ENCODE measurements around the gene ZNF354B.
"Not testable (repeated sequence)": the region's sequence is repeated elsewhere in the genome, so short reads cannot be mapped to it uniquely, and the experiment has no call there.

The ZNF354B gene

DNA sequence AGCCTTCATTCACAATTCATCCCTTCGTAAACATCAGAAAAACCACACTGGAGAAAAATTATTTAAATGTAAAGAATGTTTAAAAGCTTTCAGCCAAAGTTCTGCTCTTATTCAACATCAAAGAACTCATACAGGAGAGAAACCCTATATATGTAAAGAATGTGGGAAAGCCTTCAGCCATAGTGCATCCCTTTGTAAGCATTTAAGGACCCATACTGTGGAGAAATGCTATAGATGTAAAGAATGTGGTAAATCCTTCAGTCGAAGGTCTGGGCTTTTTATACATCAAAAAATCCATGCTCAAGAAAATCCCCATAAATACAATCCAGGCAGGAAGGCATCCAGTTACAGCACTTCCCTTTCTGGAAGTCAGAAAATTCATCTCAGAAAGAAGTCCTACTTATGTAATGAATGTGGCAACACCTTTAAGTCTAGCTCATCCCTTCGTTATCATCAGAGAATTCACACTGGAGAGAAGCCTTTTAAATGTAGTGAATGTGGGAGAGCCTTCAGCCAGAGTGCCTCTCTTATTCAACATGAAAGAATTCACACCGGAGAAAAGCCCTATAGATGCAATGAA lies 23.5 kb downstream of the ZNF354B start:
- DNase-seq (ENCODE audit: low read depth, low spot score): not testable (repeated sequence)

DNA sequence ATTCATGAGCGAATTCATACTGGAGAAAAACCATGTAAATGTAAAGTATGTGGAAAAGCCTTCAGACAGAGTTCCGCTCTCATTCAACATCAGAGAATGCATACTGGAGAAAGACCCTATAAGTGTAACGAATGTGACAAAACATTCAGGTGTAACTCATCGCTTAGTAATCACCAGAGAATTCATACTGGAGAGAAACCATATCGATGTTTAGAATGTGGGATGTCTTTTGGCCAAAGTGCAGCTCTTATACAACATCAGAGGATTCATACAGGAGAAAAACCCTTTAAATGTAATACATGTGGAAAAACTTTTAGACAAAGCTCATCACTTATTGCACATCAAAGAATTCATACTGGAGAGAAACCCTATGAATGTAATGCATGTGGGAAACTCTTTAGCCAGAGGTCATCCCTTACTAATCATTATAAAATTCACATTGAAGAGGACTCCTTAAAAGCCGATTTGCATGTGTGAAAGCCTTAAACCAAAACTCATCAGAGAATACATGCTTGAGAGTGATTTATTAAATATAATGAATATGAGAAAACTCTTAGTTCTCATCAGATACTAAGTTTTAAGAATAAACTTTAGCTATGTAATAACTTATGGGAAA lies 24.2 kb downstream of the ZNF354B start:
- DNase-seq (ENCODE audit: low read depth, low spot score): no peak

DNA sequence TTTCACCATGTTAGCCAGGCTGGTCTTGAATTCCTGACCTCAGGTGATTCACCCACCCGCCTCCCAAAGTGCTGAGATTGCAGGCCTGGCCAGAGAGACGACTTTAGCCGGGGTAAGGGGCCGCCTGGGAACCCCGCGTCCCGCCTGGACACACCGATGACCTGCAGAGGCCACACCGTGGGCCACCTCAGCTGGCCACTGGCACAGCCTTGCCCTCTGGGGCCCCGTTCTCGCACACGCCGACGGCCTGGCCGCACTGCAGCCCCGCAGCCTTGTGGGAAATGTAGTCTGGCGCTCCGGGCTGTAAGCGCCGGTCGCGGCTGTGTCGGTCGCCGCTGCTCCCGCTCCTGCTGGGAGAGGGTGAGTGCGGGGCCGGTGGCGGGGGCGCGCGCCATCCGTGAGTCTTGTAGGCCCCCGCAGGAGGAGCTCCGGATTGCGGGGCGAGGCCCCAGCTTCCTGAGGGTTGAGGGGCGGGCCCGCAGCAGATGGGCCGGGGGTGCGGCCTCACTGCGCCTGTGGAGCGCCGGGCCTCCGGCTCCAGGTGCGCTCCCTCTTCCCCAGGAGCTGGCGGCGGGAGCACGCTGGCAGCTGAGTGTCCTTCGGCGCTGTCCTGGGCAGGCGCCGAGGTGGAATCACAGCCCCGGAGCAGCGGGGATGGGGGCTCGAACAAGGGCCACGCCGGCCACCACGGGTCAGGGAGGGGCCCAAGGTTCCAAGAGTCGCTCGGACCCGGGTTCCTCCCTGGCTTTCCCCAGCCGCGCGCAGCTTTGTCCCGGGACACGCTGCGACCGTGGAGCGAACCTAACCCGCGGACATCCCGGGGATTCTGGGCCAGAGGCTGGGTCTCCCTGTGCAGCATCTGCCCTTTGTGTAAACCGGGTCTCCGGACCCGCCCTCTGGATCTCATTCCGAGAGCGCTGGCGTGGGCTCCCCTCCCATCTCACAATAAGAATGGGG lies 36.1 kb downstream of the ZNF354B start, which contains the start of gene ZFP2:
ZFP2 (plus strand) TSS at position 299 of the 957 bp plus-strand sequence. CDS start 35,401 bp downstream, outside the sequence.
- no peak for DNase-seq (ENCODE audit: low read depth, low spot score)

DNA sequence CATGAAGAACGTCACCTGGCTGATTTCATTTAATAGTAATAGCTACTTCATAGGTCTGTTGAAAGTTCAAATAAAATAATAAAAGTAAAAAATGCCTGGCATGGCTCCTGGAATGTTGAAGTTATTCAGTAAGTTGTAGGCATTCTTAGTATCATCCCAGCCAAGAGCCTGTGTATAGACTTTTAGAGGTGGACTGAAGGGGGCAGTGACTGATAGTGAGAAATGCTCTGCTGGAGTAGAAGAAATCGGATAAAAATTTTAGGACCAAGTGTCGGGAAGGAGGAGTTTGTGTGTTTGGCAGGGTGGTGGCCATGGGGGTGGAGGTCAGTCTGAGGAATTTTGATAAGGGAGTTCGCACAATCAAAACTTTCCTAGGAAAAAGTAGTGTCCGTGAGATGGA lies 39.5 kb downstream of the ZNF354B start:
- no peak for DNase-seq (ENCODE audit: low read depth, low spot score)

DNA sequence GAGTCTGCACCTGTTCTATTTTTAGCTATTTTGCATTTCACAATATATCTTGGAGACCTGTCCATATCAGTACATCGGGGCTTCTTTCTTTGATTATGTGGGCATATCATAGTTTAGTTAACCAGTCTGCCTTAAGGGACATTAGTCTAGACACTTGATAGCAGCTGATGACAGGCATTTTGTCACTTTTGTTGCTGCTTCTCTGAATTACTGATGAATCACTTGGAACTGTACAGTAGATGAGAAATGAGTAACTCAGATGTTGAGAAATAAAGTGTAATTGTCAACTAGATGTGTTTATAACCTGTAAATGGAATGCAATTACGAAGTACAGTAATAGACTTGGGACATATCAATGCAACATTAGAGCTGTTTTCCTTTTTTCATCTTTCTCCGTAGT lies 43.1 kb downstream of the ZNF354B start:
- no peak for DNase-seq (ENCODE audit: low read depth, low spot score)

DNA sequence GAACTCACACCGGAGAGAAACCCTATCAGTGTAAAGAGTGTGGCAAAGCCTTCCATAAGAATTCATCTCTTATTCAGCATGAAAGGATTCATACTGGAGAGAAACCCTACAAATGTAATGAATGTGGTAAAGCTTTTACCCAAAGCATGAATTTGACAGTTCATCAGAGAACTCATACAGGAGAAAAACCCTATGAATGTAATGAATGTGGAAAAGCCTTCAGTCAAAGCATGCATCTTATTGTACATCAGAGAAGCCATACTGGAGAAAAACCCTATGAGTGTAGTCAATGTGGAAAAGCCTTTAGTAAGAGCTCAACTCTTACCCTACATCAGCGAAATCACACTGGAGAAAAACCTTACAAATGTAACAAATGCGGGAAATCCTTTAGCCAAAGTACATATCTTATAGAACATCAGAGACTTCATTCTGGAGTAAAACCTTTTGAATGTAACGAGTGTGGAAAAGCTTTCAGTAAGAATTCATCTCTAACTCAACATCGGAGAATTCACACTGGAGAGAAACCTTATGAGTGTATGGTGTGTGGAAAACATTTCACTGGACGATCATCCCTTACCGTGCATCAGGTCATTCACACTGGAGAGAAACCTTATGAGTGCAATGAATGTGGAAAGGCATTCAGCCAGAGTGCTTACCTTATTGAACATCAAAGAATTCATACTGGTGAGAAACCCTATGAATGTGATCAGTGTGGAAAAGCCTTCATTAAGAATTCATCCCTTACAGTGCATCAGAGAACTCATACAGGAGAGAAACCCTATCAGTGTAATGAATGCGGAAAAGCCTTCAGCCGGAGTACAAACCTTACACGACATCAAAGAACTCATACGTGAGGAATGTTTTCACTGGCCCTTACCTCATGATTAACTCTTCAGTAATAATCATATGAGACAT lies 72.3 kb downstream of the ZNF354B start:
- no peak for DNase-seq (ENCODE audit: low read depth, low spot score)
